GM08714 (cell line): ENCODE measurements around the gene NIPBL.
"Not testable (repeated sequence)": the region's sequence is repeated elsewhere in the genome, so short reads cannot be mapped to it uniquely, and the experiment has no call there.

Experiments
- H3K4me3 ChIP-seq: fragments of 200-500 bp; sonication (Bioruptor generic); 2 replicates; pipeline ENCODE4 v1.5.1; 2014; ENCODE audit warnings: mild to moderate bottlenecking, low read length, inconsistent platforms
- ZNF274 ChIP-seq: IDR thresholded peaks from 2 replicates; pipeline ENCODE4 v1.6.1; 2012; ENCODE audit warnings: mild to moderate bottlenecking, low read depth, low read length

The NIPBL gene

DNA sequence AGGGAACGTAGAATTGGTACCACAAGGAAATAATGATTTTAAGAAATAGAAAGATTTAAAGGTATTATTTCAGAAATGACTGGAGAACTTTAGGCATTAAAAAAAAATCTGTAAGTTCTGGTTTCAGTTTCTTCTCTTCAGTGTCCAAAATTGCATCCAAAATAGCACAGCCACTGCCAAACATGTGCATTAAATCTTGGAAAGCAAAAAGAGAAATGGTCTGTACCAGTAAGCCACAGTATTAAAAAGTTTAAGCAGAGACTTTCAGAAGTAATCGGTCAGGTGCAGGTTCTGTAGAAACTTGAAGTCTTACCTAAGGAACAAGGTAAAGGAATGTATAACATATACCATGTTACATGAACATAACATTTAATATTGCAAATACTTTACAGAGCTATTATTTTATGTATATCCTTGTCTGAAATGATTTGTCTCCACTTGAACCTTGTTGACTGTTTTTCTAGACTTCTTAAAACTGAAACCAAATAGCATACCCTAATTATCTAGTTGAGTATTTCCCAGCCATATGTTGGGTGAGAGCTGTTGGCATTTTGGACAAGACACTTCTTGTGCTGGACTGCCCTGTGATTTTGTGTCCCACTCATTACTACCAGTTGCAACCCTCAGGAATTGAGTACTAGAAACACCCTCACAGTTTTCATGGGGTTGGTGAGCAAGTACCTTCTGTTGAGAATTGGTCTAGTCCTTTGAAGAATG lies 32.1 kb downstream of the NIPBL start:
- H3K4me3 ChIP-seq, result no peak overlapping the region; the same call in 1 of the 2 replicates
- no peak for TF ChIP-seq ZNF274

DNA sequence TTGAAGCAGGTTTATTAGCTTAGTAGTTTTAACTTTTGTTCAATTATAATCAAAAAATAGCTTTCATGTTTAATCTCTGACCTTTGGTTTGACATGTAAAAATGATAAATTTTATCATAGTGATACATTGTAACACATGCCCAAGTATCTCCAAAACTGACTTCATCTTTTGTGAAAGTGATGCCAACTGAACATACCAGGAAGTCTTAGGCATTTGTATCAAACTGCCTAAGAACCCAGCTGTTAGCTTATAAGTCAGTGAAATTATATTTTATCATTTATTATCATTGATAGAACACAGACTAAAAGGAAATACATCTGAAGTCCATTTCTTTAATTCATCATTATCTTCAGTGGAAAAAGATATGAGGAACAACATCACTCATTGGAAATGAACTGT lies 39.1 kb downstream of the NIPBL start:
- no peak for TF ChIP-seq ZNF274
- H3K4me3 ChIP-seq, result no peak overlapping the region

DNA sequence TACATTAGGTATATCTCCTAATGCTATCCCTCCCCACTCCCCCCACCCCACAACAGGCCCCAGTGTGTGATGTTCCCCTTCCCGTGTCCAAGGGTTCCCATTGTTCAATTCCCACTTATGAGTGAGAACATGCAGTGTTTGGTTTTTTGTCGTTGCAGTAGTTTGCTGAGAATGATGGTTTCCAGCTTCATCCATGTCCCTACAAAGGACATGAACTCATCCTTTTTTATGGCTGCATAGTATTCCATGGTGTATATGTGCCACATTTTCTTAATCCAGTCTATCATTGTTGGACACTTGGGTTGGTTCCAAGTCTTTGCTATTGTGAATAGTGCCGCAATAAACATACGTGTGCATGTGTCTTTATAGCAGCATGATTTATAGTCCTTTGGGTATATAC lies 40.0 kb downstream of the NIPBL start:
- H3K4me3 ChIP-seq, result not testable (repeated sequence)

DNA sequence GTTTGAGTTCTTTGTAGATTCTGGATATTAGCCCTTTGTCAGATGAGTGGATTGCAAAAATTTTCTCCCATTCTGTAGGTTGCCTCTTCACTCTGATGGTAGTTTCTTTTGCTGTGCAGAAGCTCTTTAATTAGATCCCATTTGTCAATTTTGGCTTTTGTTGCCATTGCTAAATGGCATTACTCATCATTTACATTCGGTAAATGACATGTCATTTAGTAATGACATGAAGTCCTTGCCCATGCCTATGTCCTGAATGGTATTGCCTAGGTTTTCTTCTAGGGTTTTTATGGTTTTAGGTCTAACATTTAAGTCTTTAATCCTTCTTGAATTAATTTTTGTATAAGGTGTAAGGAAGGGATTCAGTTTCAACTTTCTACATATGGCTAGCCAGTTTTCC lies 40.8 kb downstream of the NIPBL start:
- not testable (repeated sequence) for H3K4me3 ChIP-seq

DNA sequence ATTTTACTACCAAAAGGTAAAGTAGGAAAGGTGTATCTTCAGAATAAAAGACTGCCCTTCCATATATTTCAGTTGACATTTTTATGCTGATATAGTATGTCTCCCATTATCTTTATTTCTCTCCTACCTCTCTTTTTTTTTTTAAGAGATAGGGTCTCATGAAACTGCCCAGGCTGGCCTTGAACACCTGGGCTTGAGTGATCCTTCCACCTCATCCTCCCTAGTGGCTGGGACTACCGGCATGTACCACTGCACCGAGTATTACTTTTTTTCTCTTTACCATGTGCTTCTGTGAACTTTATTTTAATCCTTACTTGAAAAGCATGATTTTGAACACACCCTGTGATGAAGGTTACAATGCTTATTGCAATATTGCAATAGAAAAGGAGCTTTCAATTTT lies 42.7 kb downstream of the NIPBL start:
- TF ChIP-seq ZNF274, result no peak
- no peak overlapping the region for H3K4me3 ChIP-seq

DNA sequence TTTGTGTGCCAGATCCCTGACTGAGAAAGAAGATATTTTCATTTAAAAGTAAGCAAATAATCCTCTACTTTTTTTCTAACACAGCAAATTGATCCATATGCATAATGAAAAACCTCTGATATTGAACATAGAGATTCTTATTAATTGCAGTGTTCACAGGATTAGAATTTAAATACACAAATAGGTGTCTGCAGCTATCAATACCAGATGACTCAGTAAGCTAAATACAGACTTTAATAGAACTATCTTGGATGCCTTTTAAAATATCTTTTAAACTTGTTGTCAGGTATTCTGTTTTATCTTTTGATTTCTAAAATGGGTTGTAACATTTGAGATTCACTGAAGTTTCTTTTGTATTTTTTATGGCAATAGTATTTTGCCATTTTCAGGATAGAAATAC lies 43.1 kb downstream of the NIPBL start:
- no peak for TF ChIP-seq ZNF274
- H3K4me3 ChIP-seq, result no peak overlapping the region

DNA sequence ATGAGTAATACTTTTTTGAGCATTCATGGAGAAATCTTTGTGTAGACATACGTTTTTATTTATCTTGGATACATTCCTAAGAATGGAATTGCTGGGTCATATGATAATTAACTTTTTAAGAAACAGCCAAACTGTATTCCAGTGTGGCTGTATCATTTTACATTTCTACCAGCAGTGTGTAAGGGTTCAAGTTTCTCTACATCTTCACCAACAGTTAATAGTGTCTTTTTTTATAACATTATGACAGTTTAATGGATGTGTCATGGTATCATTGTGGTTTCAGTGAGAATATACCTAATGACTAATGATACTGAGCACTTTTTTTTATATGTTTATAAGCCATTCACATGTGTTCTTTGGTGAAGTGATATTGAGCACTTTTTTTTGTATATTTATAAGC lies 52.4 kb downstream of the NIPBL start:
- no peak for TF ChIP-seq ZNF274
- H3K4me3 ChIP-seq, result no peak overlapping the region

DNA sequence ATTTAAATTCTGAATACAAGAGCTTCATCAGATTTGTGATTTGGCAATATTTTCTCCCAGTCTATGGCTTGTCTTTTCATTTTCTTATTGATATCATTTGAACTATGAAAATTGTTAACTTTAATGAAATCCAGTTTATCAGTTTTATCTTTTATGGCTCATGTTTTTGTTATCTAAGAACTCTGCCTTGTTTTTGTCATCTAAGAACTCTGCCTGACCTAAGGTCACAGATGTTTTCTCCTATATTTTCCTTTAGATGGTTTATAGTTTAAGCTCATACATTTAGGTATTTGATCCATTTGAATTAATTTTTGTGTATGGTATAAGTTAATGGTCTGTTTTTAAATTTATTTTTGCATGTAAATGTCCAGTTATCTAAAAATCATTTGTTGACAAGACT lies 52.9 kb downstream of the NIPBL start:
- TF ChIP-seq ZNF274, result no peak
- H3K4me3 ChIP-seq, result no peak overlapping the region

DNA sequence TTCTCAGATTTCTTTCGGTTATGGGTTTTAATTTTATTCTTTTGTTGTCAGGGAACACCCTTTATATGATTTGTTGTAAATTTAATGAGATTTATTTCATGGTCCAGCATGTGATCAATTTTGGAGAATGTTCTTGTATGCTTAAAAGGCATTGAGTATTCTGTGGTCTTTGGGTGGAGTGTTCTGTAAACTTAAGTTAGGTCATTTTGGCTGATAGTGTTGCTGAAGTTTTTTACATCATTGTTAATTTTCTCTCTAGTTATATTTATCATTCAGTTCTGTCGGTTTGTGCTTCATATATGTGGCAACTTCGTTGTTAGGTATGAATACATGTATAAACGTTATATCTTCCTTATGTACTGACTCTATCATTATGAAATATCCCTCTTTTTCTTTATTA lies 55.5 kb downstream of the NIPBL start:
- H3K4me3 ChIP-seq, result no peak overlapping the region

DNA sequence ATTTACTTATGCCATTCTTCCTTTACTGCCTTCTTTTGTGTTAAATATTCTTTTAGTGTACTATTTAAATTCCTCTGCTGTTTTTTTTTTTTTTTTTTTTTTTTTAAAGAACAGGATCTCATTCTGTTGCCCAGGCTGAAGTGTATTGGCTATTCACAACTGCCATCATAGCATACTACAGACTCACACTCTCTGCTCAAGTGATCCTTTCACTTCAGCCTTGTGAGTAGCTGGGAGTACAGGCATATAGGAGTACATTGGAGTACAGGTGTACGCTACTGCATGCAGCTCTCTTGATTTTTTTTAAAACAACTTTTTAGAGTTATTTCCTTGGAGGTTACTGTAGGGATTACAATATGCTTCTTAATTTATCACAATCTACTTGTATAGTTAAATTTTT lies 56.1 kb downstream of the NIPBL start:
- no peak for TF ChIP-seq ZNF274
- H3K4me3 ChIP-seq, result no peak overlapping the region

More for the DNA sequence above, 55.5 kb downstream of the NIPBL start:
- TF ChIP-seq ZNF274, result no peak

DNA sequence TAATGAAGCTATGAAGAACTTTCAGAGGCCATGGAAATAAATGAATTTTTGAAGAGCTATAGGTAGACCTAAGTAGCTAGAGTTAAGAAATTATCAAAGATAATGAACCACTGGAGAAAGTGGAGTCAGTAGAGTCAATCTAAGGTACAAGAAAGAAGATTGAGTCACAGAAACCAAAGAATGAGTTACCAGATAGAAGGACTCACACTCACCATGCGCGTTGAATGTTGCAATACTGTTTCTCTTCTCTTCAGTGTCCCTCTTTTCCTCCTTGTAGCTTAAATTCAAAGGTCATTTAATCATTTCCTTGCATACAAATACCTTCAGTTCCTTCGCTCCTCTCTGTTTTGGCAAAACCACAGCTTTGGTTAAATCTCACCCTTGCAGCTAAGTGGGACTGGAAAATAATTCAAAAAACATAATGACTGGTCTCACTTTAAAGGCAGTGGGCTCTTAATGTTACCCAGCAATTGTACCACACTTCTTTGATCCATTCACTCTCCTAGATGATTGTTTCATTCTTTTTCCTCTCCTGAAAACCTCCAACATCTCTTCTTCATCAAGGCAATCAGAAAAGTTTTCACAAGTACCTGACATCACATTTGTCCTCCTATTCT lies 58.3 kb downstream of the NIPBL start:
- no peak for TF ChIP-seq ZNF274
- H3K4me3 ChIP-seq, result no peak overlapping the region

DNA sequence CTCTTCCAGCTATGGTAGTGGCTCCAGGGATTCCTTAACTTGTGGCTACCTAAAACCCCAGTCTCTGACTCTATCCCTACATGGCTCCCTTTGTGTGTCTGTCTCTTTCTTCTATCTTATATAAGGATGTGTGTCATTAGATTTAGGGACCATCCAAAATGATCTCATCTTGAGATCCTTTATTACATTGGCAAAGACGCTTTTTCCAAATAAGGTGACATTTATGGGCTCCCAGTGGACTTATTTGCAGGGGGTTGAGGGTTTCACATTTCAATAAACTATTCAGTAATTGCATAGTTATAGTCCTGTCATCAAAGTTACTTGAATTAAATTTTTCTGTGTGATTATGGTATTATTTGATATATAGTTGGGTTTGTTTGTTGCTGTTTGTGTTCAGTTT lies 59.2 kb downstream of the NIPBL start:
- no peak for TF ChIP-seq ZNF274

DNA sequence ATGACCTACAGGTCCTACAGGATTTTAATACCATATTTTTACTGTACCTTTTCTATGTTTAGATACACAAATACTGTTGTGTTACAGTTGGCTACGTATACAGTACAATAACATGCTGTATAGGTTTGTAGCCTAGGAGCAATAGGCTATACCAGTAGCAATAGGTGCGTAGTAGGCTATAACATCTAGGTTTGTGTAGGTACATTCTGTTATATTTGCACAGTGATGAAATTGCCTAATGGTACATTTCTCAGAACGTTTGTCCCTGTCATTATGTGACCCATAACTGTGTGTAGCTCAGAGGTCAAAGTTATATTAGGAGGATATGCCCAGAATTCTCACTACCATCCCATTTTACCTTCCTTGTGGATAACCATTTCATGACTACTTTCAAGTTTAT lies 59.7 kb downstream of the NIPBL start:
- TF ChIP-seq ZNF274, result no peak
- H3K4me3 ChIP-seq, result no peak overlapping the region

More for the DNA sequence above, 59.2 kb downstream of the NIPBL start:
- H3K4me3 ChIP-seq, result no peak overlapping the region

DNA sequence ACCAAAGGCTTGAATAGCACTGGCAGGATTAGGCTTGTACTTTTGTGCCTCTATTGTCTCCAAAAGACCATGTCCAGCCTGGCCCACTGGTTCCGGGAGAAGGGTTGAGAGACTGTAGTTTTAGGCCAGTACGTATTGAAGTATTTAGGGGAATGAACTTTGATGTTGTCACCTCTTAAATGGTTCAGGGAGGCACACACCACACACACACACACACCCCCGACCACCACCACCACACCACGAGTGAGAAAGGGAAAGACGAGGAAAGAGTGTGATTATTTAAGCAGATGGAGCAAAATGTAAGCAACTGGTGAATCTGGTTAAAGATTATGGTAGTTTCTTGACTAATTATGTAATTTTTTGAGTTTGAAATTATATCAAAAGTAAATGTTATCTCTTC lies 61.6 kb downstream of the NIPBL start:
- TF ChIP-seq ZNF274, result no peak
- H3K4me3 ChIP-seq, result no peak overlapping the region

DNA sequence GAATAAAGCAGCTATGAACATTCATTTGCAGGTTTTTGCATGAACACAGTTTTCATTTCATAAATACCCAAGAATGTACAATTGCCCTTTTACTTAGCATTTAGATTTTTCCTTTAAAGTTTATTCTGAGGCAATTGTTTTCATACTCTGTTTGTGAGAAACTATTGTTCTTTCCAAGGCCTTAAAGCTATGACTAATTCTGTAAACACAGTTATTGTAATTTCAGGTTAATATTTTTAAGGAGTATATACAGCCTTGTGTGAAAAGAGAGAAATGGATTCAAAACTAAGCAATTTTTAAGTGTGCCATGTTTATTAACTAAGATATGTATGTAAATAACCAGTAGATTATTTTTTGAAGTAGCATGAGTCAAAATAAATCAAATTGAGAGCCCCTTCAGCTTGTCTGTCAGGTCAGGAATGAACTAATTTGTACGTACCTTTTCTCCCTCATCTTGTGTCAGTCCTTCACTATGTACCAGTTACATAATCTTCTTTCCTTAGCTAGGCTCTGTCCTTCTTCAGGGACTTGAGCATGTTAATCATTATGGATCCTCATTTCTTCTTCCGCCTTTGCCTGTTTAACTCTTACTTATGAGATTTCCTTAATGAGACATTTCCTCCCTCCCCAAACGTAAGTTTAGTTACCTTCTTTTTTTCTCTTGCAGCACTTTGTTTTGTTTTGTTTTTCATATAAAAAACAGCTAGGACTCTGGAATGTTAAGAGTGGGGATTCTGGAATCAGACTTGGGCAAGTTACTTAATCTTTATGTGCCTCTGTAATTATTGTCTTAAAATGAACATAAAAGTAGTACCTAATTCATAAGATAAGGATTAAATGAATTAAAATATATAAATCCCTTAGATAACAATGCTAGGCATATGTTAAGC lies 63.6 kb downstream of the NIPBL start:
- no peak overlapping the region for H3K4me3 ChIP-seq
- TF ChIP-seq ZNF274, result no peak
